Skeletal muscle satellite cell (primary cell): ENCODE results near the gene ENTPD2.

Experiments
- H3K27me3 ChIP-seq: 2 replicates; pipeline ENCODE4 v1.7.0; 2013; ENCODE audit warnings: low read length; ENCODE audit not compliant: control insufficient read depth, insufficient read depth
- H3K36me3 ChIP-seq: 2 replicates; pipeline ENCODE4 v1.7.0; 2013; ENCODE audit warnings: mild to moderate bottlenecking, control low read depth, low read length; ENCODE audit not compliant: insufficient read depth
- H3K4me1 ChIP-seq: 2 replicates; pipeline ENCODE4 v1.7.0; 2013; ENCODE audit warnings: low read length; ENCODE audit not compliant: control insufficient read depth, insufficient read depth
- H3K4me2 ChIP-seq: 2 replicates; pipeline ENCODE4 v1.7.0; 2013; ENCODE audit warnings: mild to moderate bottlenecking, low read length
- H3K4me3 ChIP-seq: 2 replicates; pipeline ENCODE4 v1.7.0; 2013; ENCODE audit warnings: low read length
- H3K9ac ChIP-seq: 2 replicates; pipeline ENCODE4 v1.7.0; 2013; ENCODE audit warnings: mild to moderate bottlenecking, low read depth, low read length, moderate library complexity
- H3K9me3 ChIP-seq: replicated peaks from 2 replicates; pipeline ENCODE4 v1.7.0; 2013; ENCODE audit warnings: mild to moderate bottlenecking, control low read depth, low read length

The ENTPD2 gene

GRCh38 chr9:137048655-137049543 lies 5.0 kb downstream of the ENTPD2 start:
- Histone ChIP-seq H3K9ac (no peak overlapping the region), H3K27me3 (peaks cover 38% of the 10 kb centered on the region), H3K4me3 (no peak overlapping the region), H3K4me1 (peaks cover 20% of the 10 kb centered on the region), H3K9me3 (no peaks in the 10 kb centered on the region), H3K4me2 (no peak overlapping the region), H3K36me3 (no peaks in the 10 kb centered on the region)

- Histone ChIP-seq H3K9me3 (no peaks in the 10 kb centered on the region), H3K4me2 (peak within 1 kb of the TSS; percentile 95), H3K4me3 (peak within 1 kb of the TSS; percentile 86), H3K27me3 (peaks cover 21% of the 10 kb centered on the region), H3K36me3 (no peaks in the 10 kb centered on the region), H3K9ac (peak within 1 kb of the TSS; percentile 69), H3K4me1 (peaks cover 22% of the 10 kb centered on the region)
These were observed 7.6 kb downstream of the ENTPD2 start, which contains the start of gene NPDC1 for GRCh38 chr9:137046088-137046787. Gene NPDC1, minus strand, starts transcription at chr9:137046177. Its CDS starts 188 bp downstream, at chr9:137045989.

- peaks cover 21% of the 10 kb centered on the region for H3K27me3 ChIP-seq
- peak overlapping the region; percentile 86 for H3K4me3 ChIP-seq
- H3K4me2 ChIP-seq, result peak overlapping the region; percentile 95
- H3K9ac ChIP-seq, result peak overlapping the region; percentile 69
- H3K4me1 ChIP-seq, result peaks cover 22% of the 10 kb centered on the region
- no peaks in the 10 kb centered on the region for H3K9me3 ChIP-seq
- no peaks in the 10 kb centered on the region for H3K36me3 ChIP-seq
These were observed 8.4 kb downstream of the ENTPD2 start for GRCh38 chr9:137045294-137046087.

GRCh38 chr9:137044502-137045177 lies 9.2 kb downstream of the ENTPD2 start:
- Histone ChIP-seq H3K4me2 (peak overlapping the region; percentile 95), H3K4me1 (peaks cover 22% of the 10 kb centered on the region), H3K4me3 (peak overlapping the region; percentile 86), H3K9me3 (no peaks in the 10 kb centered on the region), H3K9ac (peak overlapping the region; percentile 69), H3K27me3 (peaks cover 20% of the 10 kb centered on the region), H3K36me3 (peaks cover 3% of the 10 kb centered on the region)

- peaks cover 8% of the 10 kb centered on the region for H3K36me3 ChIP-seq
- H3K4me1 ChIP-seq, result peaks cover 22% of the 10 kb centered on the region
- H3K9ac ChIP-seq, result no peak overlapping the region
- H3K27me3 ChIP-seq, result peaks cover 14% of the 10 kb centered on the region
- H3K4me3 ChIP-seq, result peak overlapping the region; percentile 86
- H3K4me2 ChIP-seq, result peak overlapping the region; percentile 95
- no peaks in the 10 kb centered on the region for H3K9me3 ChIP-seq
These were observed 9.8 kb downstream of the ENTPD2 start for GRCh38 chr9:137044037-137044436.

GRCh38 chr9:137042751-137043727 lies 10.8 kb downstream of the ENTPD2 start:
- Histone ChIP-seq H3K4me2 (no peak overlapping the region), H3K9ac (no peak overlapping the region), H3K27me3 (peaks cover 10% of the 10 kb centered on the region), H3K4me1 (peaks cover 22% of the 10 kb centered on the region), H3K9me3 (no peaks in the 10 kb centered on the region), H3K36me3 (peaks cover 13% of the 10 kb centered on the region), H3K4me3 (no peak overlapping the region)

- Histone ChIP-seq H3K4me2 (no peak overlapping the region), H3K4me3 (no peak overlapping the region), H3K9ac (no peak overlapping the region), H3K4me1 (peaks cover 18% of the 10 kb centered on the region), H3K36me3 (peaks cover 13% of the 10 kb centered on the region), H3K27me3 (no peaks in the 10 kb centered on the region), H3K9me3 (no peaks in the 10 kb centered on the region)
These were observed 12.7 kb downstream of the ENTPD2 start for GRCh38 chr9:137041124-137041523.

- Histone ChIP-seq H3K27me3 (no peaks in the 10 kb centered on the region), H3K36me3 (peaks cover 13% of the 10 kb centered on the region), H3K9ac (no peak overlapping the region)
These were observed 13.3 kb downstream of the ENTPD2 start for GRCh38 chr9:137040568-137040967.

GRCh38 chr9:137039611-137040366 lies 14.1 kb downstream of the ENTPD2 start:
- H3K4me3 ChIP-seq, result no peak overlapping the region
- H3K36me3 ChIP-seq, result peaks cover 13% of the 10 kb centered on the region
- no peaks in the 10 kb centered on the region for H3K27me3 ChIP-seq
- H3K9me3 ChIP-seq, result no peaks in the 10 kb centered on the region
- H3K9ac ChIP-seq, result no peak overlapping the region
- peaks cover 14% of the 10 kb centered on the region for H3K4me1 ChIP-seq
- H3K4me2 ChIP-seq, result no peak overlapping the region

More at GRCh38 chr9:137040568-137040967, 13.3 kb downstream of the ENTPD2 start:
- Histone ChIP-seq H3K4me3 (no peak overlapping the region), H3K4me2 (no peak overlapping the region), H3K9me3 (no peaks in the 10 kb centered on the region), H3K4me1 (peaks cover 17% of the 10 kb centered on the region)
